Measurements from ENCODE around the gene GALNT5. TPM values are rescaled to one million over a fixed set of nuclear protein-coding genes. Genes with fewer than 3 reads are reported as not detected.
"Not testable (repeated sequence)": the region's sequence is repeated elsewhere in the genome, so short reads cannot be mapped to it uniquely, and the experiment has no call there.

GALNT5 gene
- polyA plus RNA-seq, 1 donor (not counting 4 experiments of a cell fraction or from before 2014, with no cell fraction given) = 8.3 TPM

- Histone ChIP-seq H3K4me1 (ENCODE audit: control insufficient read depth, extremely low read depth, insufficient read depth, low read length) (peaks cover 4% of the 10 kb centered on the region), H2AFZ (ENCODE audit: control insufficient read depth, low read length) (no peak overlapping the region), H3K27me3 (ENCODE audit: control insufficient read depth, extremely low read depth, insufficient read depth, low read length) (no peaks in the 10 kb centered on the region), H3K4me3 (ENCODE audit: control insufficient read depth in 2 of 3, extremely low read depth in 1 of 3, insufficient read depth in 2 of 3, low read depth in 1 of 3, low read length in 3 of 3) (no peak overlapping the region), H3K4me2 (ENCODE audit: control insufficient read depth, extremely low read depth, insufficient read depth, low read depth, low read length) (no peak overlapping the region), H3K9ac (ENCODE audit: control insufficient read depth, extremely low read depth, insufficient read depth, low read length) (no peak overlapping the region), H3K79me2 (ENCODE audit: control insufficient read depth, insufficient read depth, low read length) (no peaks in the 10 kb centered on the region), H4K20me1 (ENCODE audit: control insufficient read depth, extremely low read depth, insufficient read depth, low read length) (no peaks in the 10 kb centered on the region), H3K27ac (ENCODE audit: control insufficient read depth, insufficient read depth, low read length) (no peak overlapping the region), H3K9me3 (ENCODE audit: control insufficient read depth, low read depth, low read length) (no peaks in the 10 kb centered on the region), H3K9me1 (ENCODE audit: control insufficient read depth, extremely low read depth, insufficient read depth, low read length) (no peaks in the 10 kb centered on the region), H3K36me3 (ENCODE audit: control insufficient read depth in 2 of 2, extremely low read depth in 1 of 2, insufficient read depth in 2 of 2, low read length in 2 of 2) (no peaks in the 10 kb centered on the region)
- DNase-seq (ENCODE audit: low read depth, low spot score) = no peak
- TF ChIP-seq EZH2 (IDR thresholded peaks at IDR 0.05; ENCODE audit: low read length) (no peak), CTCF (optimal IDR thresholded peaks at IDR 0.05 in 1 of 3, IDR thresholded peaks at IDR 0.05 in 1 of 3, conservative IDR thresholded peaks at IDR 0.05 in 1 of 3; ENCODE audit: extremely low read depth in 1 of 3, insufficient read depth in 2 of 3, low read length in 3 of 3) (no peak)
- dilution Hi-C loops (cut with MboI; ENCODE audit: extremely low pct_ligation_motif_present, low sequenced_read_pairs) = no loop called here
- FAIRE-seq = no peak
Measured at GRCh38 chr2:157269922-157270321, 12.4 kb downstream of the GALNT5 start.

DNA sequence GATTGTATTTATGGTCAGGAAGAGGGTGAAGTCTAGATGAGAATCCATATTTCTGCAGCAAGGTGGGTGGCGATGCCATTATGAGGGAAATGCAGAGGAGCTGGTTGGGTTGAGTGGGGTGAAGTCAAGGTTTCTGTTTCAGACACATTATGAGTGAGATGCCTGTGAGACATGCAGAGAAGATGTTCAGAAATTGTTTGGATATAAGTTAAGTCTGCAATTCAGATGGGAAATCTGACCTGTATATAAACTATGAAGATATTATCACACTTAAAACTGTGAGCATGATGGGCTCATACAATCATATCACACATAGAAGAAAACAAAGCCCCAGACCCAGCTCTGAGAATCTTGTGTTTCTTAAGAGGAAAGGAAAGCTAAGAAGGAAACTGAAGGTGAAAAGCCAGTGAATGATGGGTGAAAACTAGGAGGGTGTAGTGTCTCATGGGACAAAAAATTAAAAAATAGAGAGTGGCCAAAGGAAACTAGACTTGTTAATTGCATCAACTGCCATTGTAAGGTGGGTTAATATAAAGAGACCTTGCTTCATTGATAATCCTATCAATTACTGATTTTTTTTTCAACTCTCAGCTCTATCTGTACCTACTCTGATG lies 14.2 kb downstream of the GALNT5 start:
- H3K4me3 ChIP-seq (ENCODE audit: control insufficient read depth in 2 of 3, extremely low read depth in 1 of 3, insufficient read depth in 2 of 3, low read depth in 1 of 3, low read length in 3 of 3) = no peak overlapping the region
- peaks cover 4% of the 10 kb centered on the region for H3K4me1 ChIP-seq (ENCODE audit: control insufficient read depth, extremely low read depth, insufficient read depth, low read length)
- no peak overlapping the region for H3K4me2 ChIP-seq (ENCODE audit: control insufficient read depth, extremely low read depth, insufficient read depth, low read depth, low read length)
- dilution Hi-C loops (cut with MboI; ENCODE audit: extremely low pct_ligation_motif_present, low sequenced_read_pairs) = no loop called here
- TF ChIP-seq EZH2 (IDR thresholded peaks at IDR 0.05; ENCODE audit: low read length) = no peak
- no peak for TF ChIP-seq CTCF (optimal IDR thresholded peaks at IDR 0.05 in 1 of 3, IDR thresholded peaks at IDR 0.05 in 1 of 3, conservative IDR thresholded peaks at IDR 0.05 in 1 of 3; ENCODE audit: extremely low read depth in 1 of 3, insufficient read depth in 2 of 3, low read length in 3 of 3)
- no peaks in the 10 kb centered on the region for H4K20me1 ChIP-seq (ENCODE audit: control insufficient read depth, extremely low read depth, insufficient read depth, low read length)
- H3K36me3 ChIP-seq (ENCODE audit: control insufficient read depth in 2 of 2, extremely low read depth in 1 of 2, insufficient read depth in 2 of 2, low read length in 2 of 2) = no peaks in the 10 kb centered on the region
- H3K79me2 ChIP-seq (ENCODE audit: control insufficient read depth, insufficient read depth, low read length) = no peaks in the 10 kb centered on the region
- no peaks in the 10 kb centered on the region for H3K9me3 ChIP-seq (ENCODE audit: control insufficient read depth, low read depth, low read length)
- H3K27ac ChIP-seq (ENCODE audit: control insufficient read depth, insufficient read depth, low read length) = no peak overlapping the region
- no peak overlapping the region for H3K9ac ChIP-seq (ENCODE audit: control insufficient read depth, extremely low read depth, insufficient read depth, low read length)
- FAIRE-seq (no peak), DNase-seq (ENCODE audit: low read depth, low spot score) (no peak)
- H2AFZ ChIP-seq (ENCODE audit: control insufficient read depth, low read length) = no peak overlapping the region
- H3K9me1 ChIP-seq (ENCODE audit: control insufficient read depth, extremely low read depth, insufficient read depth, low read length) = no peaks in the 10 kb centered on the region
- no peaks in the 10 kb centered on the region for H3K27me3 ChIP-seq (ENCODE audit: control insufficient read depth, extremely low read depth, insufficient read depth, low read length)

GRCh38 chr2:157279311-157279710 lies 21.8 kb downstream of the GALNT5 start:
- H3K27me3 ChIP-seq (ENCODE audit: control insufficient read depth, extremely low read depth, insufficient read depth, low read length); dilution Hi-C loops (cut with MboI; ENCODE audit: extremely low pct_ligation_motif_present, low sequenced_read_pairs); H3K36me3 ChIP-seq (ENCODE audit: control insufficient read depth in 2 of 2, extremely low read depth in 1 of 2, insufficient read depth in 2 of 2, low read length in 2 of 2); H4K20me1 ChIP-seq (ENCODE audit: control insufficient read depth, extremely low read depth, insufficient read depth, low read length); H2AFZ ChIP-seq (ENCODE audit: control insufficient read depth, low read length); H3K27ac ChIP-seq (ENCODE audit: control insufficient read depth, insufficient read depth, low read length); FAIRE-seq; H3K4me3 ChIP-seq (ENCODE audit: control insufficient read depth in 2 of 3, extremely low read depth in 1 of 3, insufficient read depth in 2 of 3, low read depth in 1 of 3, low read length in 3 of 3); H3K4me2 ChIP-seq (ENCODE audit: control insufficient read depth, extremely low read depth, insufficient read depth, low read depth, low read length); H3K79me2 ChIP-seq (ENCODE audit: control insufficient read depth, insufficient read depth, low read length); H3K9me1 ChIP-seq (ENCODE audit: control insufficient read depth, extremely low read depth, insufficient read depth, low read length); H3K9ac ChIP-seq (ENCODE audit: control insufficient read depth, extremely low read depth, insufficient read depth, low read length); DNase-seq (ENCODE audit: low read depth, low spot score); H3K4me1 ChIP-seq (ENCODE audit: control insufficient read depth, extremely low read depth, insufficient read depth, low read length); H3K9me3 ChIP-seq (ENCODE audit: control insufficient read depth, low read depth, low read length): not testable (repeated sequence)
